NK-92 treated with Interleukin-12 subunit alpha and Interleukin-12 subunit beta, amount 100 ng/mL, for 24 hours (cell line): ENCODE data around the gene RELT.

Experiments used
- DNase-seq: peaks from one replicate; lab custom pipeline; 2025; lab: John Stamatoyannopoulos, UW

Gene RELT

GRCh38 chr11:73376803-73377629, 817 bp downstream of the RELT start:
- DNase-seq = peak; percentile 67

DNA sequence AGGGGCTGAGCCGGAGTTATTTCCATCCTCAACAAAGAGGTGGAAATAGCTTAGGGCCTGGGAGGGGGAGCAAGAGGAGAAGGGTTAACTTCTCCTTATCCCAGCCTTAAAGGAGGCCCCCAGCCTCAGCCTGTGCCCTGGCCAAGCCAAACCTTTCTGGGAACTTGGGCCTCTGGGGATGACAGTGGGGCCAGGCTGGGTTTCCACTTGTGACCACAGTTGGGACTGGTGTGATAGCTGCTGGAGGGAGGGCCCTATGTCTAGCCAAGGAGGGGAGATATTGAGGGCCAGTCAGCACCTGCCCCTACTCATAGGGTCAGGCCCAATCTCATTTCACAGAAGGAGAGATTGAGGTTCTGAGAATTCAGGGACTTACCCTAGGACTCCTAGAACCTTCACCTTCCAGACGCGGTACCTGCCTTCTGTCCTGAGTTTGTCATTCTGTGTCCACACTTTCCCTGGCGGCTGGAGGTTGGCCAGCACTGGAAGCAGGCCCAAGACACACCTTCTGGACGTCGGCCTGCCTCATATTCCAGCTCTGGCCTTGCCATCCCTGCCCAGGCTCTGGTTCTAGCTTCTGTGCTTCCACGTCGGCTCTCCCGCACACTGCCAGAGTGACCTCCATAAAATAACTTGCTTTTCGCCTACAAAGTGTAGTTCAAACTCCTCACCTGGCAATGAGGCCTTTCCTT, 3.1 kb downstream of the RELT start:
- DNase-seq = no peak

DNA sequence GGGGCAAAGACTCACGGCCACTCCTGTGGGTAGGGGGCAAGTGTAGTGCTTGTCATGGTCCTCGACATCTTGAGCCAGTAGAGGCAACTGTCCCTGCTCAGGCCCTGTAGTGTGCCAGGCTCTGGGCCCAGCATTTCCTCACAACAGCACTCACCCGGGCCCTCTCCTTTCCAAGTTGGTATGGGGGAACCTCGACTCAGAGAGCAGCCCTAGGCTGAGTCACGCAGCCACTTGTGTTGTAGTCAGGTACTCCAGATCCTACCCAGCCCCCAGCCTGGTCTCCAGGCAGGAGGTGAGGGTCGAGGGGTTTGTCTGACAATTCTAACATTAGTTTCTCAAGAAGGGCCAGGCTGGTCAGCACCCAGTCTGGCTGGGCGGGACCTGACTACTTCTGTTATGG, 4.1 kb downstream of the RELT start:
- no peak for DNase-seq

DNA sequence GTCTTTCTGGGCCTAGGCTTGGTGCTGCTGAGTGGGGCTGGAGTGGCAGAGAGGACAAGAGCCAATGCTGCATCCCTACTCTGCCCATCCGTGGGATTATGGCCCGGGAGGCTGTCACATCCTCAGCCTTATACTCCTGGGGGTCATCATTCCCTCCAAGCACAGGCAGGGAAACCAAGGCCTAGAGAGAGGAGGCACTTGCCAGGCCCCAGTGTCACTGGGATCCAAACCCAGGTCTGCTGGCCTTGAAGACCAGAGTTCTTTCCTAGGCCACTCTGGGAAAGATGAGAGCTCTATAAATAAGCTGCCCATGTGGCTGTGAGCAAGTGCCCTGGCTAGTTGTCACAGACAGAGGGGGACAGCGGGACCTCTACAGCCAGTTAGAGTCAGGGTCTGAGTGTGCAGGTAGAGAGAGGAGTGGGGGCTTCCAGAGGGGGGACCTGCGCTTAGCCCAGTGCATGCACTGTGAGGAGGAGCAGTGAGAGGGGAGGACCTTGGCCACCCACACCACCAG, 4.8 kb downstream of the RELT start:
- no peak for DNase-seq

DNA sequence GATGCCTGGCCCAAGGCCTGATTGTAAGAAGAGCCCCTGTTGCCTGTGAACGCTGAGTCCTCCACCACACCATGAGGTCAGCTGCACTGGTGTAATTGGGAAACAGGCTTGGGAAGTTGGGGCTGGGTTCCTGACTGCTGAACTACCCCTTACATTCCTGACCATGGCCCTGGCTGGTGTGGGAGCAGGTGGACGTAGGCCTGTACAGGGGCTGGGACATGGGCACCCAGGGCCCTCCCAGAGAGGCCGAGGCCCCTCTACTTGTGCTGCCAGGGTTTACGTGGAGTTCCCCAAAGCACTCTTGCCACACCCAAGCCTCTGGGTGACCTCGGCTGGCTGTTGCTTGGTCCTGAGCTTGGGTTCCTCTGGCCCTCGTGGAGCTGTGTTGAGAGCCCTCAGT, 5.4 kb downstream of the RELT start:
- no peak for DNase-seq

- DNase-seq = no peak
Observed at GRCh38 chr11:73382183-73382582, 6.0 kb downstream of the RELT start.

DNA sequence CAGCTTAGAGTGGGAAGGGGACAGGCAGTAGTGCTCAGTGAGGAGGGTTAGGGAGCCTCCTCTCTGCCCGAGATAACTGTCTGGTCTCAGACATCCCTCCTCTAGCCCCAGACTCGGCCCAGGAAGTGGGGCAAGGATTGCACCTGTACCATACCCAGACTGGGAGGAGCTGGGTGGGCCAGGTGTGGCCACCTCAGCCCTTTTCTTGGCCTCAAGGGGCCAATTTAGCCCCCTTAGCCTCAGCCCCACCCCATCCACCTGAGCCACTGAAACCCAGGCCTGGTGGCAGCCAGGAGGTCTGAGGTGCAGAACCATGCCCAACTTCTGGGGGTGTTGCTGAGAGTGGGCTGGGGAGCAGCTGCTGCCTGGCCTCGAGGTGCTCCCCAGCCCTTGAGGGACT, 6.5 kb downstream of the RELT start:
- DNase-seq = no peak

- no peak for DNase-seq
Observed at GRCh38 chr11:73383249-73384124, 7.3 kb downstream of the RELT start.

- no peak for DNase-seq
Observed at GRCh38 chr11:73384125-73384441, 7.9 kb downstream of the RELT start.

DNA sequence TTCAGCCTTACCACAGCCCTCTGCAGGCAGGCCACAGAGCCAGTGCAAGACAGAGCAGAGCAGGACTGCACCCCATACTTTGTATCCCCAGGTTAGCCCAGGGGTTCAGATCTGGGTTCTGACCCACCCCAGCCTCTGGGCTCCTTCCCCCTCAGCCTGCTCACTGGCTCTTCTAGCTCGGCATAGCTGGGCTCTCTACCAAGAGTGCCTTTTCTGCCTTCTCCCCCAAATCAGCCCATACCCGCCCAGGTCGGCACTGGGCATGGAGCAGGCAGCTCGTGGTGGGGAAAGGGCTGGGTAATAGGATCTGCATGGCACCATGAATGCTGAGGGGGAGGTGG, 8.3 kb downstream of the RELT start:
- DNase-seq = no peak

DNA sequence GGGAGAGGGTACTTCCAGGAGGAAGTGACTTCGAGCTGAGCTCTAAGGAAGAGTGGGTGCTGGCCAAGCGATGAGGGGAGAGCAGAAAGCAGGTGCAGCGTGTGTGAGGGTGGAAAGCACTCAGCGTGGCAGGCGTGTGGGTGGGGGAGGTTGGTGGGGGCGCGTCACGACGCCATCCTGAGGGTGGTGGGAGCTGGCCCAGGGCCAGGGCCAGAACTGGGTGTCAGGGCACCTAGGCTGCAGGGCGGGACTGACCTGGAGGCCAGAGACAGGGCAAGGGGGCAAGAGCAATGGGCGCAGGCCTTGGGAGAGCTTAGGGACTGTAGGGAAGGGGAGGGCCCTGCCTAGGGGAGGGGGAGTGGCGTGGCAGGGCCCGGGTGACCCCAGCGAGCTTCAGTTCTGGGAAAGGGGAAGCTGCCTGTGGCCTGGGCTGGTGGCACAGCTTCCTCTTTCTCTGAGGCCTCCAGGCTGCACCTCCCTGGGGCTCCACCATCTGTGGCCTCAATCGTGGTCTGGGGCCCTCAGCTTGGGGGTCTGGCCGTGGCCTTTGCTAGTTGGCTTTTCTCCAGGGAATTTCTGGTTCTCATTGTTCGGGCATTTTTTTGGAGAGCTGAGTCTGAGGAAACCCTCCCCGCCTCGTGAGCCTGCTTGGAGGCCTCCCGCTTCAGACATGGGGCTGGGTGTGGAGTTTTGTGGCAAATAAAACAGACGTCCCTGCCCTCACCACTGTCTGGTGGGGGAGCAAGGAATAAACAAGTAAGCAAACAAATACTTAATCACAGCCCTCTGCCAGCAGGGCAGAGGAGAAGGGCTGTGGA, 8.9 kb downstream of the RELT start:
- DNase-seq = no peak

DNA sequence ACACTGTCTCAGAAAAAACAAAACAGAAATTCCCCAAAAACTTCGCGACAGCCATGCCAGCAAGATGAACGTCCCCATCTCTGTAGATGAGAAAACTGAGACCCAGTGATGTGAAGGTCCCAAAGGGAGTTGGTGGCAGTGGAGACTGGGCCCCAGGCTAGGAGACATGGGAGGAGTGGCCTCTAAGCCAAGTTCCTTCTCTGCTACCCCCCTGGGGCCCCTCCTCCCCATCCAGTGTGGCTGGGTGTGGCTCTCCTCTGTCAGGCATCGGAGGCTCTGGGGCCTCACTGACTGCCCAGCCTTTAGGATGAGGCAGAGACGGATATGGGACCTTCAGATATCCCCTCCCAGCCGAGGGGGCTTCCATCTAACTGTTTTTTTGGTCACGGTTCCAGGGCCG, 9.8 kb downstream of the RELT start:
- DNase-seq = no peak

- DNase-seq = no peak
Observed at GRCh38 chr11:73386546-73386945, 10.3 kb downstream of the RELT start.

- DNase-seq = no peak
Observed at GRCh38 chr11:73387594-73388264, 11.5 kb downstream of the RELT start.

GRCh38 chr11:73388265-73389133, 12.3 kb downstream of the RELT start:
- no peak for DNase-seq

- no peak for DNase-seq
Observed at GRCh38 chr11:73389134-73389525, 12.9 kb downstream of the RELT start.

DNA sequence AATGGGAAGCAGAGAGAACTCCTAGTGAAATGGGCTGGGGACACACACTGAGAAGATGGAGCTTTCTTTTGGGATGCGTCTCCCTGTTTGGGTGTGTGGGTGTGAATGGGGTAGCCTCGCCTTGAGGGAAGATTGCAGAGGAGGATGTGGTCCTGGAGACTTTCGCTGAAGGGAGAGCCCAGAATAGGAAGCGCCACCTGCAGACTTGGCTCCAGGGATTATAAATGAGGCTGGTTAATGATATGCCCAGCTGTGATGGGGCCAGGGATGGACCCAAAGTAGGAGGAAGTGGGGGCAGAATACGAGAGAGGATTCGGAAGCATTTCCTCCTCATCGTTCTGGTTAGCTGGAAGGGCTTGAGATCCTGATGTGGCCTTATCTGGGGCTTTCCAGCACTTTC, 13.7 kb downstream of the RELT start:
- no peak for DNase-seq

DNA sequence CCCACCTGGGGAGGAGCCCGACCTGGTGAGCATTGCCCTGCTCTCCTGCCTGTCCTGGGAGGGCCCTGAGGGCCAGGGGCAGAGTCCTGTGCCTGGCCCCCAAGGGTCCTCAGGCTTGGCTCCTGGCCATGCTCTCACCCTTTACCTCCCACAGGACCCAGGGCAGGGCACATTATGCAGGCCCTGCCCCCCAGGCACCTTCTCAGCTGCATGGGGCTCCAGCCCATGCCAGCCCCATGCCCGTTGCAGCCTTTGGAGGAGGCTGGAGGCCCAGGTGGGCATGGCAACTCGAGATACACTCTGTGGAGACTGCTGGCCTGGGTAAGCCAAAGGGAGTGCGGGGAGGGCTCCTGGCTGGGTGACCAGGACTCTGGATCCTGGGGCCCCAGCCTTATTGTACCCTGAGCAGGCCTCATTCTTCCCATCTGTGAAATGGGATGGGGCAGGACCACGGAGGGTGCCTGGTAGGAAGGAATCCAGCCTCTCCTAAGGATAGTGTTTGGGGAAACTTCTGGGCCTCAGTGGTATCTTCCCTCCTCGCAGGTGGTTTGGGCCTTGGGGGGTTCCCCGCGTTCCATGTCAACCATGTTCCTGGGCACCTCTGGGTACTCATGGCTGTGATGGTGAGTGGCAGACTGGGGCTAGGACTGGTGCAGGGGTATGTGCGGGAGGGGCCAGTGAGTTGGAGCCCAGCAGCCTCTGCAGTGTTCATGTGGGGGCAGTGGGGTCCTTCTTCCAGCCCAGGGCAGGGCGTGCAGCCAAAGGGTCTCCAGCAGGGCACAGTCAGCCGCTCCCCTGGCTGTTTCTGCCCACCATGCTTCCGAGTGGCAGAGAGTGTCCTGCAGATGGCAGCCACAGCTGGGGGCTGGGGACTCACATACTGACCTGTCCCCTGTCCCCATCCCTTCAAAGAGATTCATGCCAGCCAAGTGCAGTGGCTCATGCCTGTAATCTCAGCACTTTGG, 14.7 kb downstream of the RELT start:
- no peak for DNase-seq

DNA sequence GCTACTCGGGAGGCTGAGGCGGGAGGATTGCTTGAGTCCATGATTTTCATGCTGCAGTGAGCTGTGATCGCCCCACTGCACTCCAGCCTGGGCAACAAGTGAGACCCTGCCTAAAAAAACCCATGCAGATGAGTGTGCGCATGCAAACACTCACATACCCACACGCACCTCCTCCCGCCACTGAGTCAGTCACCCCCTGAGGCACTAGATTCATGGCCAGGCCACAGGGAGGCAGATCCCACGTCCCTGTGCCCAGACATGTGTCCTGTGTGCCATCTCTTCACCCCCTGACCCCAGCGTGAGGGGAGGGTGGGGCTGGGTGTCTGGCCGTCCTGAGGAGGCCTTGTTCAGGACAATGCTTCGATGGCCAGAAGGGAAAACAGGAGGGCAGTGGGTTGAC, 15.5 kb downstream of the RELT start:
- no peak for DNase-seq
